Measurements from ENCODE around the gene PCDHA5.
"Not testable (repeated sequence)": the region's sequence is repeated elsewhere in the genome, so short reads cannot be mapped to it uniquely, and the experiment has no call there.

The PCDHA5 gene

DNA sequence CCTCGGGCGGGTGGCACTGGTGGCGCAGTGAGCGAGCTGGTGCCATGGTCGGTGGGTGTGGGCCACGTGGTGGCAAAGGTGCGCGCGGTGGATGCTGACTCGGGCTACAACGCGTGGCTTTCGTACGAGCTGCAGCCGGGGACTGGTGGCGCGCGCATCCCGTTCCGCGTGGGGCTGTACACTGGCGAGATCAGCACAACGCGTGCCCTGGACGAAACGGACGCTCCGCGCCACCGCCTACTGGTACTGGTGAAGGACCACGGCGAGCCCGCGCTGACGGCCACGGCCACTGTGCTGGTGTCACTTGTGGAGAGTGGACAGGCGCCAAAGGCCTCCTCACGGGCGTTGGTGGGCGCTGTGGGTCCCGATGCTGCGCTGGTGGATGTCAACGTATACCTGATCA is 12.5 kb upstream of the PCDHA5 start:
- TF ChIP-seq, protein P1, sequence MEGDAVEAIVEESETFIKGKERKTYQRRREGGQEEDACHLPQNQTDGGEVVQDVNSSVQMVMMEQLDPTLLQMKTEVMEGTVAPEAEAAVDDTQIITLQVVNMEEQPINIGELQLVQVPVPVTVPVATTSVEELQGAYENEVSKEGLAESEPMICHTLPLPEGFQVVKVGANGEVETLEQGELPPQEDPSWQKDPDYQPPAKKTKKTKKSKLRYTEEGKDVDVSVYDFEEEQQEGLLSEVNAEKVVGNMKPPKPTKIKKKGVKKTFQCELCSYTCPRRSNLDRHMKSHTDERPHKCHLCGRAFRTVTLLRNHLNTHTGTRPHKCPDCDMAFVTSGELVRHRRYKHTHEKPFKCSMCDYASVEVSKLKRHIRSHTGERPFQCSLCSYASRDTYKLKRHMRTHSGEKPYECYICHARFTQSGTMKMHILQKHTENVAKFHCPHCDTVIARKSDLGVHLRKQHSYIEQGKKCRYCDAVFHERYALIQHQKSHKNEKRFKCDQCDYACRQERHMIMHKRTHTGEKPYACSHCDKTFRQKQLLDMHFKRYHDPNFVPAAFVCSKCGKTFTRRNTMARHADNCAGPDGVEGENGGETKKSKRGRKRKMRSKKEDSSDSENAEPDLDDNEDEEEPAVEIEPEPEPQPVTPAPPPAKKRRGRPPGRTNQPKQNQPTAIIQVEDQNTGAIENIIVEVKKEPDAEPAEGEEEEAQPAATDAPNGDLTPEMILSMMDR (IDR thresholded peaks at IDR 0.05; ENCODE audit: low read depth, low read length) = no peak
- no peak overlapping the region for H3K4me3 ChIP-seq (ENCODE audit: low read depth, low read length)

DNA sequence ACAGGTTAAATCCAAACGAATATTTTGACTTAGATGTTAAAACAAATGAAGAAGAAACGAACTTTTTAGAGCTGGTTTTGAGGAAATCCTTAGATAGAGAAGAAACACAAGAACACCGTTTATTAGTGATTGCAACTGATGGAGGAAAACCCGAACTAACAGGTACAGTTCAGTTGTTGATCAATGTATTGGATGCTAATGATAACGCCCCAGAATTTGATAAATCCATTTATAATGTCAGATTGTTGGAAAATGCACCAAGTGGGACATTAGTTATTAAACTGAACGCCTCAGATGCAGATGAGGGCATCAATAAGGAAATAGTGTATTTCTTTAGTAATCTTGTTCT is 842 bp downstream of the PCDHA5 start:
- H3K4me3 ChIP-seq (ENCODE audit: low read depth, low read length) = no peak overlapping the region
- TF ChIP-seq, protein P1 (IDR thresholded peaks at IDR 0.05; ENCODE audit: low read depth, low read length) = no peak

DNA sequence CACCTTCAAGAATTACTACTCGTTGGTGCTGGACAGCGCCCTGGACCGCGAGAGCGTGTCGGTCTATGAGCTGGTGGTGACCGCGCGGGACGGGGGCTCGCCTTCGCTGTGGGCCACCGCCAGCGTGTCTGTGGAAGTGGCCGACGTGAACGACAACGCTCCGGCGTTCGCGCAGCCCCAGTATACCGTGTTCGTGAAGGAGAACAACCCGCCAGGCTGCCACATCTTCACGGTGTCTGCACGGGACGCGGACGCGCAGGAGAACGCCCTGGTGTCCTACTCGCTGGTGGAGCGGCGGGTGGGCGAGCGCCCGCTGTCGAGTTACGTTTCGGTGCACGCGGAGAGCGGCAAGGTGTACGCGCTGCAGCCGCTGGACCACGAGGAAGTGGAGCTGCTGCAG is 1.6 kb downstream of the PCDHA5 start:
- H3K4me3 ChIP-seq (ENCODE audit: low read depth, low read length) = not testable (repeated sequence)

DNA sequence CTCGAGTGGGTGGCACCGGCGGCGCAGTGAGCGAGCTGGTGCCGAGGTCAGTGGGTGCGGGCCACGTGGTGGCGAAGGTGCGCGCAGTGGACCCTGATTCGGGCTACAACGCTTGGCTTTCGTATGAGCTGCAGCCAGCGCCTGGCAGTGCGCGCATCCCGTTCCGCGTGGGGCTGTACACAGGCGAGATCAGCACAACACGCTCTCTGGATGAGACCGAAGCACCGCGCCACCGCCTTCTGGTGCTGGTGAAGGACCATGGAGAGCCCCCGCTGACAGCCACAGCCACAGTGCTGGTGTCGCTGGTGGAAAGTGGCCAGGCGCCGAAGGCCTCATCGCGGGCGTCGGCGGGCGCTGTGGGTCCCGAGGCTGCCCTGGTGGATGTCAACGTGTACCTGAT is 2.1 kb downstream of the PCDHA5 start:
- TF ChIP-seq, protein P1 (IDR thresholded peaks at IDR 0.05; ENCODE audit: low read depth, low read length) = no peak
- no peak overlapping the region for H3K4me3 ChIP-seq (ENCODE audit: low read depth, low read length)

DNA sequence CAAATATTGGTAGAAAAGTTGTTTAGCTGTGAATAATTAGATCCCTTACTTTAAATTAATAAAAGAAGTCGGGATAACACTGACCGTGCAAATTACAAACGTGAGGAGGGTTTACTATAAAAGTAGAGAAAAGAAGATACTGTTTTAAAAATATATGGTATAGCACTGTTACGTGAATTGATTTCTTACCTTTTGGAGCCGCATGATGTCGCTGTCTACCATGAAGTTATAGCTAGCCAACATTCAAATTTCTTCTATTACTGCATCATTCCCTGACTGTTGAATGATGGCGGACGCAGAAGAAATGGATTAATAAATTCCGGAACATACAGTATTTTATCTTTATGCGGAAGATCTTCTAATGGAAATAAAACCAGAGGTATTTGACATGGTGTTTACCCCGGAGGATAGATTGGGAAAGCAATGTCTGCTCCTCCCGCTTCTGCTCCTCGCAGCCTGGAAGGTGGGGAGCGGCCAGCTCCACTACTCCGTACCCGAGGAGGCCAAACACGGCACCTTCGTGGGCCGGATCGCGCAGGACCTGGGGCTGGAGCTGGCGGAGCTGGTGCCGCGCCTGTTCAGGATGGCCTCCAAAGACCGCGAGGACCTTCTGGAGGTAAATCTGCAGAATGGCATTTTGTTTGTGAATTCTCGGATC is 6.4 kb downstream of the PCDHA5 start, which contains the start of gene PCDHA6:
TSS of gene PCDHA6 (plus strand) at position 257 of the 658 bp plus-strand sequence. CDS start at position 389, 132 bp downstream.
- no peak within 1 kb of the TSS for H3K4me3 ChIP-seq (ENCODE audit: low read depth, low read length)

DNA sequence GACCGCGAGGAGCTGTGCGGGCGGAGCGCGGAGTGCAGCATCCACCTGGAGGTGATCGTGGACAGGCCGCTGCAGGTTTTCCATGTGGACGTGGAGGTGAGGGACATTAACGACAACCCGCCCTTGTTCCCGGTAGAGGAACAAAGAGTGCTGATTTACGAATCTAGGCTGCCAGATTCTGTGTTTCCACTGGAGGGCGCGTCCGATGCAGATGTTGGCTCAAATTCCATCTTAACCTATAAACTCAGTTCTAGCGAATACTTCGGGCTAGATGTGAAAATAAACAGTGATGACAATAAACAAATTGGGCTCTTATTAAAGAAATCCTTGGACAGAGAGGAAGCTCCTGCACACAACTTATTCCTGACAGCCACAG is 6.9 kb downstream of the PCDHA5 start:
- no peak overlapping the region for H3K4me3 ChIP-seq (ENCODE audit: low read depth, low read length)
- TF ChIP-seq, protein P1 (IDR thresholded peaks at IDR 0.05; ENCODE audit: low read depth, low read length) = no peak

More for the DNA sequence above, 6.4 kb downstream of the PCDHA5 start, which contains the start of gene PCDHA6:
- TF ChIP-seq, protein P1 (IDR thresholded peaks at IDR 0.05; ENCODE audit: low read depth, low read length) = no peak

DNA sequence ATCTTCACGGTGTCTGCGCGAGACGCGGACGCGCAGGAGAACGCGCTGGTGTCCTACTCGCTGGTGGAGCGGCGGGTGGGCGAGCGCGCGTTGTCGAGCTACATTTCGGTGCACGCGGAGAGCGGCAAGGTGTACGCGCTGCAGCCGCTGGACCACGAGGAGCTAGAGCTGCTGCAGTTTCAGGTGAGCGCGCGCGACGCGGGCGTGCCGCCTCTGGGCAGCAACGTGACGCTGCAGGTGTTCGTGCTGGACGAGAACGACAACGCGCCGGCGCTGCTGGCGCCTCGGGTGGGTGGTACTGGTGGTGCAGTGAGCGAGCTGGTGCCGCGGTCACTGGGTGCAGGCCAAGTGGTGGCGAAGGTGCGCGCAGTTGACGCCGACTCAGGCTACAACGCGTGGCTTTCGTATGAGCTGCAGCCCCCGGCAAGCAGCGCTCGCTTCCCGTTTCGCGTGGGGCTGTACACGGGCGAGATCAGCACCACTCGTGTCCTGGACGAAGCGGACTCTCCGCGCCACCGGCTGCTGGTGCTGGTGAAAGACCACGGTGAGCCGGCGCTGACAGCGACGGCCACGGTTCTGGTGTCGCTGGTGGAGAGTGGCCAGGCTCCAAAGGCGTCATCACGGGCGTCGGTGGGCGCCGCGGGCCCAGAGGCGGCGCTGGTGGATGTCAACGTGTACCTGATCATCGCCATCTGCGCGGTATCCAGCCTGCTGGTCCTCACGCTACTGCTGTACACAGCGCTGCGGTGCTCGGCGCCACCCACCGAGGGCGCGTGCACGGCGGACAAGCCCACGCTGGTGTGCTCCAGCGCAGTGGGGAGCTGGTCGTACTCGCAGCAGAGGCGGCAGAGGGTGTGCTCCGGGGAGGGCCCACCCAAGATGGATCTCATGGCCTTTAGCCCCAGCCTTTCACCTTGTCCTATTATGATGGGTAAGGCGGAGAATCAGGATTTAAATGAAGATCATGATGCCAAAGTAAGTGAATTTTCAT is 8.4 kb downstream of the PCDHA5 start:
- H3K4me3 ChIP-seq (ENCODE audit: low read depth, low read length) = not testable (repeated sequence)

DNA sequence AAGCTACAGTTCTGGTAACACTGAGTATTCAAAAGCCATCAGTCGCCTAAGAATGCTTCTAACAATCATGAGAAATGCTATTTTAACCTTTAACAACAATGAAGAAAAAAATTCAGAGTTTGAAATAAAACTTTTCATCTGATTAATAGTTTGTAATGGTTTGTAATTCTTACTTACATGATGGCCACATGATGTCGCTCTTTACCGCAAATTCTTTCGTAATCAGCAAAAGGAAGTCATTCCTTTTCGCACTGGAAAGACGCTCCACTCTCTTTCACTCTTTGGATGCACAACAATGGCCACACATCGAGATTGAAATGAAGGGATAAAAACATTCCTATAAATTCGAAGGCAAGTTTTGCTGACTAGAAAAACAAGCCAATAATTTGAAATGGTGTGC is 12.6 kb downstream of the PCDHA5 start, which contains the start of gene PCDHA7:
TSS of gene PCDHA7 (plus strand) at position 277 of the 400 bp plus-strand sequence. CDS start at position 392, 115 bp downstream.
- no peak within 1 kb of the TSS for H3K4me3 ChIP-seq (ENCODE audit: low read depth, low read length)
- TF ChIP-seq, protein P1 (IDR thresholded peaks at IDR 0.05; ENCODE audit: low read depth, low read length) = no peak

DNA sequence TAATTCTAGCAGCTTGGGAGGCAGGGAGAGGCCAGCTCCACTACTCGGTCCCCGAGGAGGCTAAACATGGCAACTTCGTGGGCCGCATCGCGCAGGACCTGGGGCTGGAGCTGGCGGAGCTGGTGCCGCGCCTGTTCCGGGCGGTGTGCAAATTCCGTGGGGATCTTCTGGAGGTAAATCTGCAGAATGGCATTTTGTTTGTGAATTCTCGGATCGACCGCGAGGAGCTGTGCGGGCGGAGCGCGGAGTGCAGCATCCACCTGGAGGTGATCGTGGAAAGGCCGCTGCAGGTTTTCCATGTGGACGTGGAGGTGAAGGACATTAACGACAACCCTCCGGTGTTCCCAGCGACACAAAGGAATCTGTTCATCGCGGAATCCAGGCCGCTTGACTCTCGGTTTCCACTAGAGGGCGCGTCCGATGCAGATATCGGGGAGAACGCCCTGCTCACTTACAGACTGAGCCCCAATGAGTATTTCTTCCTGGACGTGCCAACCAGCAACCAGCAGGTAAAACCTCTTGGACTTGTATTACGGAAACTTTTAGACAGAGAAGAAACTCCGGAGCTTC is 13.1 kb downstream of the PCDHA5 start:
- H3K4me3 ChIP-seq (ENCODE audit: low read depth, low read length) = not testable (repeated sequence)

Measured in WI38 (cell line).